ENCODE measurements around the gene UBN1. TPM values are rescaled to one million over a fixed set of nuclear protein-coding genes. Genes with fewer than 3 reads are reported as not detected.

UBN1 gene
- polyA plus RNA-seq, 1 donor (not counting 4 experiments of a cell fraction or from before 2014, with no cell fraction given), result 11.5 TPM

DNA sequence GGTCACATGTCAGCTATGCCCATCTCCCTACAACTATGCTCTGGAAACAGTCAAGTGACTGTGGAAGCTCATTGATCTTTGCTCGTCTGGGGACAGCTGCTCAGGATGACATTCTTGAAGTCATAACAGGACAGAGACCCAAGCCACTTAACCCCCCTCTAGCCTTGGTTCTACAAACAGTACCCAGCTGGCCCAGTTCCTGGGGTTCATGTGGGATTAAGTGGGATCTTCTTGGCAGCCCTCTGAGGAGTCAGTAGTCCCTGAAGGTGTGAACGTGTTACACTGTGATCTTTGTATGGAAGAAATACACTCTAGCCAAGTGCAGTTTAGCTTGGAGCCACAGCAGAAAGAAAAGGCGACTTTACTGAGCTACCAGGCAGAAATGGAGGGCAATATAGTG is 25.8 kb downstream of the UBN1 start:
- Histone ChIP-seq H3K4me1 (ENCODE audit: control insufficient read depth, extremely low read depth, insufficient read depth, low read length) (peaks cover 14% of the 10 kb centered on the region), H3K9ac (ENCODE audit: control insufficient read depth, extremely low read depth, insufficient read depth, low read length) (no peak overlapping the region), H3K79me2 (ENCODE audit: control insufficient read depth, insufficient read depth, low read length) (peaks cover 10% of the 10 kb centered on the region), H4K20me1 (ENCODE audit: control insufficient read depth, extremely low read depth, insufficient read depth, low read length) (peaks cover 3% of the 10 kb centered on the region), H3K27me3 (ENCODE audit: control insufficient read depth, extremely low read depth, insufficient read depth, low read length) (no peaks in the 10 kb centered on the region), H3K36me3 (ENCODE audit: control insufficient read depth in 2 of 2, extremely low read depth in 1 of 2, insufficient read depth in 2 of 2, low read length in 2 of 2) (peaks cover 54 to 61% of the 10 kb centered on the region in 2 experiments), H3K9me3 (ENCODE audit: control insufficient read depth, low read depth, low read length) (no peaks in the 10 kb centered on the region), H3K4me2 (ENCODE audit: control insufficient read depth, extremely low read depth, insufficient read depth, low read depth, low read length) (no peak overlapping the region), H2AFZ (ENCODE audit: control insufficient read depth, low read length) (no peak overlapping the region), H3K9me1 (ENCODE audit: control insufficient read depth, extremely low read depth, insufficient read depth, low read length) (no peaks in the 10 kb centered on the region), H3K27ac (ENCODE audit: control insufficient read depth, insufficient read depth, low read length) (no peak overlapping the region), H3K4me3 (ENCODE audit: control insufficient read depth in 2 of 3, extremely low read depth in 1 of 3, insufficient read depth in 2 of 3, low read depth in 1 of 3, low read length in 3 of 3) (no peak overlapping the region)
- dilution Hi-C loops (cut with MboI; ENCODE audit: extremely low pct_ligation_motif_present, low sequenced_read_pairs), result no loop called here
- TF ChIP-seq EZH2 (IDR thresholded peaks at IDR 0.05; ENCODE audit: low read length), result no peak
- TF ChIP-seq, protein P1, sequence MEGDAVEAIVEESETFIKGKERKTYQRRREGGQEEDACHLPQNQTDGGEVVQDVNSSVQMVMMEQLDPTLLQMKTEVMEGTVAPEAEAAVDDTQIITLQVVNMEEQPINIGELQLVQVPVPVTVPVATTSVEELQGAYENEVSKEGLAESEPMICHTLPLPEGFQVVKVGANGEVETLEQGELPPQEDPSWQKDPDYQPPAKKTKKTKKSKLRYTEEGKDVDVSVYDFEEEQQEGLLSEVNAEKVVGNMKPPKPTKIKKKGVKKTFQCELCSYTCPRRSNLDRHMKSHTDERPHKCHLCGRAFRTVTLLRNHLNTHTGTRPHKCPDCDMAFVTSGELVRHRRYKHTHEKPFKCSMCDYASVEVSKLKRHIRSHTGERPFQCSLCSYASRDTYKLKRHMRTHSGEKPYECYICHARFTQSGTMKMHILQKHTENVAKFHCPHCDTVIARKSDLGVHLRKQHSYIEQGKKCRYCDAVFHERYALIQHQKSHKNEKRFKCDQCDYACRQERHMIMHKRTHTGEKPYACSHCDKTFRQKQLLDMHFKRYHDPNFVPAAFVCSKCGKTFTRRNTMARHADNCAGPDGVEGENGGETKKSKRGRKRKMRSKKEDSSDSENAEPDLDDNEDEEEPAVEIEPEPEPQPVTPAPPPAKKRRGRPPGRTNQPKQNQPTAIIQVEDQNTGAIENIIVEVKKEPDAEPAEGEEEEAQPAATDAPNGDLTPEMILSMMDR (optimal IDR thresholded peaks at IDR 0.05 in 1 of 3, IDR thresholded peaks at IDR 0.05 in 1 of 3, conservative IDR thresholded peaks at IDR 0.05 in 1 of 3; ENCODE audit: extremely low read depth in 1 of 3, insufficient read depth in 2 of 3, low read length in 3 of 3), result no peak
- no peak for DNase-seq (ENCODE audit: low read depth, low spot score)
- no peak for FAIRE-seq

DNA sequence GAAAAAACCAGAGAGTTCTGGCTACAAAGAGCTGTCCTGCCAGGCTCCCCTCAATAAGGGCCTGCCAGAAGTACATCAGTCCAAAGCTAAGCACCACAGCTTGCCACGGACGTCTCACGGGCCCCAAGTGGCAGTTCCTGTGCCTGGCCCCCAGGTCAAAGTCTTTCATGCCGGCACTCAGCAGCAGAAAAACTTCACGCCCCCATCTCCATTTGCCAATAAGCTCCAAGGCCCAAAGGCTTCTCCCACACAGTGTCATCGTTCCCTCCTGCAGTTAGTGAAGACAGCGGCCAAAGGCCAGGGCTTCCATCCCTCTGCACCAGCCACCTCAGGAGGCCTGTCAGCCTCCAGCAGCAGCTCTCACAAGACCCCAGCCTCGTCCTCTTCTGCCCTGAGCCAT is 27.4 kb downstream of the UBN1 start:
- Histone ChIP-seq H3K4me1 (ENCODE audit: control insufficient read depth, extremely low read depth, insufficient read depth, low read length) (peaks cover 4% of the 10 kb centered on the region), H4K20me1 (ENCODE audit: control insufficient read depth, extremely low read depth, insufficient read depth, low read length) (peaks cover 3% of the 10 kb centered on the region), H3K27me3 (ENCODE audit: control insufficient read depth, extremely low read depth, insufficient read depth, low read length) (no peaks in the 10 kb centered on the region), H3K4me3 (ENCODE audit: control insufficient read depth in 2 of 3, extremely low read depth in 1 of 3, insufficient read depth in 2 of 3, low read depth in 1 of 3, low read length in 3 of 3) (no peak overlapping the region), H3K79me2 (ENCODE audit: control insufficient read depth, insufficient read depth, low read length) (peaks cover 7% of the 10 kb centered on the region), H3K9me3 (ENCODE audit: control insufficient read depth, low read depth, low read length) (no peaks in the 10 kb centered on the region), H3K27ac (ENCODE audit: control insufficient read depth, insufficient read depth, low read length) (no peak overlapping the region), H2AFZ (ENCODE audit: control insufficient read depth, low read length) (no peak overlapping the region), H3K4me2 (ENCODE audit: control insufficient read depth, extremely low read depth, insufficient read depth, low read depth, low read length) (no peak overlapping the region), H3K36me3 (ENCODE audit: control insufficient read depth in 2 of 2, extremely low read depth in 1 of 2, insufficient read depth in 2 of 2, low read length in 2 of 2) (peaks cover 56 to 66% of the 10 kb centered on the region in 2 experiments), H3K9me1 (ENCODE audit: control insufficient read depth, extremely low read depth, insufficient read depth, low read length) (no peaks in the 10 kb centered on the region), H3K9ac (ENCODE audit: control insufficient read depth, extremely low read depth, insufficient read depth, low read length) (no peak overlapping the region)
- DNase-seq (ENCODE audit: low read depth, low spot score) (no peak), FAIRE-seq (no peak)
- TF ChIP-seq, protein P1 (optimal IDR thresholded peaks at IDR 0.05 in 1 of 3, IDR thresholded peaks at IDR 0.05 in 1 of 3, conservative IDR thresholded peaks at IDR 0.05 in 1 of 3; ENCODE audit: extremely low read depth in 1 of 3, insufficient read depth in 2 of 3, low read length in 3 of 3), result no peak
- no peak for TF ChIP-seq EZH2 (IDR thresholded peaks at IDR 0.05; ENCODE audit: low read length)
- dilution Hi-C loops (cut with MboI; ENCODE audit: extremely low pct_ligation_motif_present, low sequenced_read_pairs), result no loop called here
